SIG-M5 (cell line): Measurements from ENCODE around the gene LBR.

Experiments used
- DNase-seq: peaks from one replicate; lab custom pipeline; 2025; lab: John Stamatoyannopoulos, UW

Gene LBR

DNA sequence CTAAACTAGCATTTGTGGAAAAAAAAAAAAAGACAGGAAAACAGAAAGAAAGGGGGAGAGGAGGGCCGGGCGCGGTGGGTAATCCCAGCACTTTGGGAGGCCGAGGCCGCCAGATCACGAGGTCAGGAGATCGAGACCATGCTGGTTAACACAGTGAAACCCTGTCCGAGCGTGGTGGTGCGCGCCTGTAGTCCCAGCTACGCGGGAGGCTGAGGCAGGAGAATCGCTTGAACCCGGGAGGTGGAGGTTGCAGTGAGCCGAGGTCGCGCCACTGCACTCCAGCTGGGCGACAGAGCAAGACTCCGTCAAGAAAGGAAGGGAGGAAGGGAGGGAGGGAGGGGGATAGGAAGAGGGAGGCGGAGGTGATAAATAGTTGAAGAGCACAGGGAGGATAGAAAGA is 54.7 kb downstream of the LBR start:
- no peak for DNase-seq

DNA sequence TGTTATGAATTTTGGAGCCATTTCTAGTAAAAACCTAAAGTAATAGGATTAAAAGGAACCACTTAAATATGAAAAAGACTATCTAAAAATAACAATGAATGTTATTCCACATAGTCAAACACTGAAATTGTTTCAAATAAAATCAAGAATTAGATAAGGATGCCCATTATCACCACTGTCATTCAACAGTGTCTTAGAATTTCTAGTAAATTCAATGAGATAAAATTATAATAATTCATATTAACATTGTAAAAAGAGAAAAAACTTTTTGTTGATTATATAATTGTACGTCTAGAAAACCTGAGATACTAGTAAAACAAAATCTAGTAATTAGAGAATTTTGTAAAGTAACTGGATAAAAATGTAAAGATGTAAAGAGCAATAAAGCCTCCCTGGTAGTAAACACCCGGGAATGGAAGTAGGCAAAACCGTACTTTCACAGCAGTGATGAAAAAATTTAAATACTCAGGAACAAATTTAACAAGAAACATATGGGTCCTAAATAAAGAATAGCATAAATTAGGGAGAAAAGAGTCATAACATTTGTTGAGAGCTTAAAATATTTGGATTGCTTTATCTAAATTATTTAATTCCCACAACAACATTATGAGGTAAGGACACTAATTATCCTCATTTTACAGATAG is 56.4 kb downstream of the LBR start:
- DNase-seq: no peak

DNA sequence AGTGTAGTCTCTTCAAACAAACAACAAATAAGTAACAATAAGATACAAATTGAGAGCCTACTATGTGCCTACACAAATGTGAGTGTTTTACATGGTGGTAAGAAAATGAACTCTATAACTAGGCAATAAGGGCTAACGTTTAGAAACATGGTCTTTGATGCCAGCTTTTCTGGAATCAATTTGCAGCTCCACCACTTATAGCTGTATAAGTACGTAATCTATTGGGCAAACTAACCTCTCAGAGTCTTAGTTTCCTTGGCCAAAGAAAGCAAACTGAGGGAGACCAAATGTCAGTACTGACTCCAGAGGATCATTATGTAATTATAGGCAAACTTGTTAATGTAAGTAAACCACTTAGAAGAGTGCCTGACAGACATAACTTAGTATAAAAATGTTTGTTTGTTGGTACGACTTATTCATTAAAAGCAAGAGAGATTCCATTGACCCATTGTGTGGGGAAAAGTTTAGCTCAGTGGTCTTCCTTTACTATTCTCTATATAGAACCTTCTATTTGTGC is 59.7 kb downstream of the LBR start:
- no peak for DNase-seq

DNA sequence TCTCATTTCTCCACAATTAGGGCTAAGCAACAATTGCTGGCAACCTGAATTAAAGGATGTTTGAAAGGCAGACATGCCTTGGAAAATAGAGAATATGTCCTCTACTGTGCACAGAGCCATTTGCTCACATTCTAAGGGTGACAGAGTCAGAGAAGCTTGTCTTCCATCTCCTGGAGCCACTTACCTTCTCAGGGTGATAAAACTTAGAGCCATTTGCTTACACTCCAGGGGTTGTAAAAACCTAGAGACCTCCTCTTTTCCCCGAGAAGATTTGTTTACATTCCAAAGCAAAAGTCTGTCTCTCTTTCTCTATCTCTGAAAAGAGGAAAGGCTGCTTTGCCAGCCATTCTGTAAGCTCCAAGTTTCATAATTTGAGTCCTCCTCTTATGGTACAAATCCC is 61.3 kb downstream of the LBR start:
- DNase-seq: no peak

DNA sequence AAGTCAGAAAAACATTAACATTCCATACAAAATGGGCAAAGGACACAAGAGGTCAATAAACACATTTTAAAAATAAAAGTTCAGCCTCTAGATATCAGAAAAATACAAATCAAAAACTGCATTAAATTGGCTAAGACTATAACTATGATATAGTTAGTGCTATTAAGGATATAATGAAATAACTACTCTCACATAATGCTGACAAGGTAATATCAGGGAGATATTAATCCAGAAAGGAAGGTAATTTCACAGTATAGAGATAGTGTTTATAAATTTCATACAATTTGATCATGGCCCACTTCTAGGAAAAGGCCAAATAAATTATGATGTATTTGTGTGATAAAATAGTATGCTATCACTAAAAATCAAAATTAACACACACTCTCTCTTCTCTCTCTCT is 61.8 kb downstream of the LBR start:
- DNase-seq: no peak

DNA sequence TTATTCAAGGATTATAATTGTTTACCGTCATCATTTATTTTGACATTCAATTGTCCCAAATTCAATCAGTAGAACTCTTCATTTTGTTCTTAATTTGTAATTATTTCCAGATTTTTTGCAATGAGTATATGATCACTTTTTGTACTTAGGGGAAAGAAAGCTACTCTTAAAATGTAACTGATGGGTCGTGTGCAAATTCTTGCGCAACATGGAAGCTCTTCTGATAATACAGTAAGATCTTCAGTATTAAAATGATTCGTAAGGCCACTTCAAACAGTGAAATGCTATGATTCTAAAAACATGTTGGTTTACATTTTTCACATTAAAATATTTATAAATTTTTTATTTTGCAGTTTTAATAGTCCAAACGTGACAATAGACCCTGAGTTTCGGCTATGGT is 63.4 kb downstream of the LBR start:
- no peak for DNase-seq

DNA sequence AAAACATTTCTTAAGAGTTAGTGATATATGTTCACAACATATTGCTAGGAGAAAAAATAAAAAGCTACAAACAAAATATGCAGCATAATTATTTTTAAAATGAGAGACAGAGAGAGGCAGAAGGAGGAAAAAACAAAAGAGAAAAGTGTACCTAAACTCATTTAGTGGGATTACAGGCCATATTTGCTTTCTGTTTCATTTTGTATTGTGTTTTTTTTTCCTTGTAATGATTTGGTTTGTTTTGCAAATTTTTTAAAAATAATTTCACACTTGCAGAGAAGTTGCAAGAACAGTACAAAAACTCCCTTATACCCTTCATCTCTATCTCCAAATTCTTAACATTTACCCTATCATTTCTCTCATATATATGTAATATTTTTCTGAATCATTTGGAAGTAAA is 65.0 kb downstream of the LBR start:
- no peak for DNase-seq

DNA sequence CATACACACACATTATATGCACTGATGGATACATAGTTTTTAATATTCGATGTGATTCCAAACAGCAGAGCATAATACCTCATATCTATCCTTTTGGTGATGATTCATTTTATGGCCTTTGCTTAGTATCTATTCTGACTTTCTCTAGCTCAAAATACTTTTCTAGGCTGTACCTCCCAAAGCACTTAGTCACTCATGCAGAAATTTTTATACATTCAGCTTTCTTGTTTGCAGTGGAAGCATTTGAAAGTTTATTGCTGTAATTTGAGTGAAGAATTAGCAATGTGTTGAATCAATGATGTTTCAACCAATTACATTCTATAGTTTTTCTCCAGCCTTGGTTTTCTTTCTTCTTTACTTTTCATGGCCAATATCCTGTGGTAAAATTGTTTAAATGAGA is 66.7 kb downstream of the LBR start:
- no peak for DNase-seq

DNA sequence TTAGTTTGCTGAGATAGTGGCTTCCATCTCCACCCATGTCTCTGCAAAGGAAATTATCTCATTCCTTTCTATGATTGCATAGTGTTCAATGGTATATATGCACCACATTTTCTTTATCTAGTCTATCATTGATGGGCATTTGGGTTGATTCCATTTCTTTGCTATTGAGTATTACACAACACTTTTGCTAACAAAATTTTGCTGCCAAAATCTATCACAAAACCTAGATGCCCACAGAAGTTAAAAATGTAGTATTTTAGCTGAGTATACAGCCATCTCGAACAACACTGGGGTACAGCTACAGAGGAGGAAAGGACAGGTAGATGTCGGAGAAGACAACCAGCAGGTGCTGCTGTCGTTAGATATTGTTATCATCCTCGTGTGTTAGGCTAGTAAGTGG is 67.7 kb downstream of the LBR start:
- DNase-seq: no peak

DNA sequence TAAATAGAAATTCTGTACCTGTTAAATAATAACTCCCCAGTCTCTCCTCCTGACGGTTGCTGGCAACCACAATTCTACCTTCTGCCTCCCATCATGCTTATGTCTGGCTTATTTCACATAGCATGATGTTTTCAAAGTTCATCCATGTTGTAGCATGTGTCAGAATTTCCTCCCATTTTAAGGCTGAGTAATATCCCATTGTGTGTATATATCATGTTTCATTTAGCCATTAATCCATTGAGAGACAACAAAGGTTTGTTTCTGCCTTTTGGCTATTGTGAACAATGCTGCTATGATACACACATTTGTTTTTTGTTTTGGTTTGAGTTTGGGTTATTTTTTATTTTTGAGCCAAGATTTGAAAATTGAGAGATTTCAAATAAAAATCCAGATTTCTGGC is 72.0 kb downstream of the LBR start:
- DNase-seq: no peak

DNA sequence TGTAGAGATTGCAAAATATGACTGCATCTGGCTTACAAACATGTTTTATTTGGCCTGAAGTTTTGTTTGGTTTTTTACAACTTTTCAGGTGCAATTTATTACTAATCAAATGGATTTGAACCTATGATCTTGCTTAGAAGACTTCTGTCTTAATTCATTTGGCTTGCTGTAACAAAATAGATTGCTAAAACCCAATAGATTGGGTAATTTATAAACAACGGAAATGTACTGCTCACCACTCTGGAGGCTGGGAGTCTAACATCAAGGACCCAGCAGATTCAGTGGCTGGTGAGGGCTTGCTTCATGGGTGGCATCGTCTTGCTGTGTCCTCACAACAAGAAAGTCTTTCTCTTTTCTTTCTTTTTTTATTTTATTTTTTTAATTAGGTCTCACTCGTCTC is 72.9 kb downstream of the LBR start:
- DNase-seq: no peak
